ENCODE results near the gene MIB1. TPM values are rescaled to one million over a fixed set of nuclear protein-coding genes. Genes with fewer than 3 reads are reported as not detected.
A peak's percentile ranks its signal among the peaks of the same experiment; 100 is the strongest.

MIB1 gene
- total and polyA plus RNA-seq, 9 of the 15 experiments (the other 6 are each of a cell fraction or from before 2014, with no cell fraction given): 7.2 to 43.8 (median 23.2) TPM

DNA sequence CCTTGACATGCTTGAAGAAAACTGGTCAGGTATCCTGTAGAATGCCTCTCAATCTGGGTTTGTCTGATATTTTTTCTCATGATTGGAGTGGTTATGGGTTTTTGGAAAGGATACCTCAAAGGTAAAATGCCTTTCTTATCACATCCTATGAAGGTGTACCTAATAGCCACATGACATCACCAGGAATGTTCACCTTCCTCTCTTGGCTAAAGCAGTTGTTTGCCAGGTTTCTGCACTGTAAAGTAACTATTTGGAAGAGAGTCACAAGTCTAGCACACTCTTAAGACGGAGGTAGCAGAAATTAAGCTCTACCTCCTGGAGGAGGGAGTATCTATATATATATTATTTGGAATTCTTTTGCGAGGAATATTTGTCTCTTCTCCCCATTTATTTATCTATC lies 17.9 kb upstream of the MIB1 start:
- no peaks in the 10 kb centered on the region for H3K9me1 ChIP-seq (ENCODE audit: control insufficient read depth, insufficient read depth, low read length)
- 43% methylated on average over 2 of the region's 2 CpGs for WGBS (ENCODE audit: insufficient coverage, low coverage, missing lambda C conversion rate)
- ChIA-PET POLR2A (no interaction called here), CTCF (ENCODE audit: low intra/inter-chr PET ratio) (no interaction called here)
- H3K4me2 ChIP-seq (ENCODE audit: insufficient read depth, low read length): no peak overlapping the region
- no TSS peak for BruUV-seq (replicated peaks)
- in situ Hi-C loops (cut with MboI) (no loop called here), intact Hi-C loops (cut with micrococcal nuclease) (no loop called here)
- H3K27ac ChIP-seq (ENCODE audit: extremely low read depth, low read depth, low read length): no peak overlapping the region
- no peaks in the 10 kb centered on the region for H3K36me3 ChIP-seq (ENCODE audit: control insufficient read depth, insufficient read depth, low read length)
- no peak overlapping the region for H3K4me3 ChIP-seq
- H3K4me1 ChIP-seq (replicated peaks in 1 of 2; ENCODE audit: control insufficient read depth in 2 of 2, insufficient read depth in 2 of 2, low read length in 2 of 2): no peaks in the 10 kb centered on the region
- H4K20me1 ChIP-seq (replicated peaks; ENCODE audit: control insufficient read depth, insufficient read depth, low read length): no peaks in the 10 kb centered on the region
- no peak for DNase-seq (ENCODE audit: extremely low read depth in 1 of 4, low spot score in 3 of 4)
- no peaks in the 10 kb centered on the region for H3K79me2 ChIP-seq (ENCODE audit: control insufficient read depth, insufficient read depth, low read length)
- H3K9ac ChIP-seq (ENCODE audit: insufficient read depth in 1 of 2, low read depth in 2 of 2, low read length in 2 of 2): no peak overlapping the region
- H3K27me3 ChIP-seq (ENCODE audit: control insufficient read depth in 2 of 2, insufficient read depth in 2 of 2, low read length in 2 of 2): no peaks in the 10 kb centered on the region
- peak; percentile 26 for FAIRE-seq
- no peaks in the 10 kb centered on the region for H3K9me3 ChIP-seq (replicated peaks; ENCODE audit: control insufficient read depth, insufficient read depth, low read depth, low read length)
- H2AFZ ChIP-seq (ENCODE audit: low read depth, low read length): no peak overlapping the region
- no peak for TF ChIP-seq ZNF143 (CRISPR knock-in tag; IDR thresholded peaks at IDR 0.05)
- ATAC-seq: no peak

DNA sequence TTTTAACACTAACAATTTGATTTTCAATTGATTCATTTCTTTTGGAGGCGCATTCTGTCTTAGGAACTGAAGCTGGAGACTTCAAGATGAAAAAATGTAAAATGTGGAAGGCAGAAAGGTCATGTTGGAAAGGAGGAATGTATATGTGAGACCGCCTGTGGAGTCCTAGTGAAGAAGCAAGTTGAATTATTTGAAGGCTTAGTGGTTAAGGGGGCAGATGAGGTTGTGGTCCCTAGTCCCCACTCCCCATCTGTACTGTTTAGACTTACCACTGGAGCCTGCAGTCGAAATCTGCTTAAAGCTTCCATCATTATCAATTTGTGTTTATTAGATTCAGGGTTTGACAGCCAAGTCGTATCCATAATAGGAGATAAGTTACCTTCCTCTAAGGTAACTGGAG lies 15.4 kb upstream of the MIB1 start:
- in situ Hi-C loops (cut with MboI): no loop called here
- no peak for TF ChIP-seq MEF2A (IDR thresholded peaks at IDR 0.05; ENCODE audit: control insufficient read depth, low read depth, low read length)
- TF ChIP-seq ZNF121 (CRISPR knock-in tag; conservative IDR thresholded peaks at IDR 0.05): no peak
- no peak for TF ChIP-seq NONO (IDR thresholded peaks at IDR 0.05; ENCODE audit: low read depth in 2 of 2, low read length in 1 of 2)
- TF ChIP-seq KDM5B (IDR thresholded peaks at IDR 0.05; ENCODE audit: insufficient replicate concordance, low read depth, low read length): no peak
- no peak for TF ChIP-seq RFX7 (CRISPR knock-in tag; IDR thresholded peaks at IDR 0.05)
- TF ChIP-seq TCF7L2 (IDR thresholded peaks at IDR 0.05; ENCODE audit: low read depth, low read length): no peak
- no peak for TF ChIP-seq CBX3 (IDR thresholded peaks at IDR 0.05; ENCODE audit: borderline replicate concordance in 1 of 2, low read length in 2 of 2)
- TF ChIP-seq TBL1XR1 (IDR thresholded peaks at IDR 0.05; ENCODE audit: low read length in 2 of 2): no peak
- TF ChIP-seq, protein P1, sequence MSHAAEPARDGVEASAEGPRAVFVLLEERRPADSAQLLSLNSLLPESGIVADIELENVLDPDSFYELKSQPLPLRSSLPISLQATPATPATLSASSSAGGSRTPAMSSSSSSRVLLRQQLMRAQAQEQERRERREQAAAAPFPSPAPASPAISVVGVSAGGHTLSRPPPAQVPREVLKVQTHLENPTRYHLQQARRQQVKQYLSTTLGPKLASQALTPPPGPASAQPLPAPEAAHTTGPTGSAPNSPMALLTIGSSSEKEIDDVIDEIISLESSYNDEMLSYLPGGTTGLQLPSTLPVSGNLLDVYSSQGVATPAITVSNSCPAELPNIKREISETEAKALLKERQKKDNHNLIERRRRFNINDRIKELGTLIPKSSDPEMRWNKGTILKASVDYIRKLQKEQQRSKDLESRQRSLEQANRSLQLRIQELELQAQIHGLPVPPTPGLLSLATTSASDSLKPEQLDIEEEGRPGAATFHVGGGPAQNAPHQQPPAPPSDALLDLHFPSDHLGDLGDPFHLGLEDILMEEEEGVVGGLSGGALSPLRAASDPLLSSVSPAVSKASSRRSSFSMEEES (CRISPR knock-in tag; IDR thresholded peaks at IDR 0.05): no peak
- TF ChIP-seq CREM (IDR thresholded peaks at IDR 0.05; ENCODE audit: low read depth): no peak
- no peak for TF ChIP-seq TFAM (CRISPR knock-in tag; conservative IDR thresholded peaks at IDR 0.05)
- TF ChIP-seq FOXK1 (CRISPR knock-in tag; IDR thresholded peaks at IDR 0.05; ENCODE audit: borderline replicate concordance): no peak
- TF ChIP-seq CEBPB (tag; IDR thresholded peaks at IDR 0.05): no peak
- TF ChIP-seq, protein P2, sequence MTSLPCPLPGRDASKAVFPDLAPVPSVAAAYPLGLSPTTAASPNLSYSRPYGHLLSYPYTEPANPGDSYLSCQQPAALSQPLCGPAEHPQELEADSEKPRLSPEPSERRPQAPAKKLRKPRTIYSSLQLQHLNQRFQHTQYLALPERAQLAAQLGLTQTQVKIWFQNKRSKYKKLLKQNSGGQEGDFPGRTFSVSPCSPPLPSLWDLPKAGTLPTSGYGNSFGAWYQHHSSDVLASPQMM (CRISPR knock-in tag; IDR thresholded peaks at IDR 0.05): no peak
- TF ChIP-seq MXI1 (IDR thresholded peaks at IDR 0.05; ENCODE audit: low read depth, low read length): no peak

More for the DNA sequence above, 15.4 kb upstream of the MIB1 start:
- Histone ChIP-seq H3K9ac (ENCODE audit: insufficient read depth in 1 of 2, low read depth in 2 of 2, low read length in 2 of 2) (no peak overlapping the region), H3K9me3 (replicated peaks; ENCODE audit: control insufficient read depth, insufficient read depth, low read depth, low read length) (no peaks in the 10 kb centered on the region), H3K9me1 (ENCODE audit: control insufficient read depth, insufficient read depth, low read length) (no peaks in the 10 kb centered on the region), H3K27ac (ENCODE audit: extremely low read depth, low read depth, low read length) (no peak overlapping the region), H3K27me3 (ENCODE audit: control insufficient read depth in 2 of 2, insufficient read depth in 2 of 2, low read length in 2 of 2) (no peaks in the 10 kb centered on the region), H3K36me3 (ENCODE audit: control insufficient read depth, insufficient read depth, low read length) (no peaks in the 10 kb centered on the region), H3K79me2 (ENCODE audit: control insufficient read depth, insufficient read depth, low read length) (no peaks in the 10 kb centered on the region), H3K4me3 (no peak overlapping the region), H2AFZ (ENCODE audit: low read depth, low read length) (no peak overlapping the region), H3K4me2 (ENCODE audit: insufficient read depth, low read length) (no peak overlapping the region), H3K4me1 (replicated peaks in 1 of 2; ENCODE audit: control insufficient read depth in 2 of 2, insufficient read depth in 2 of 2, low read length in 2 of 2) (no peaks in the 10 kb centered on the region), H4K20me1 (replicated peaks; ENCODE audit: control insufficient read depth, insufficient read depth, low read length) (no peaks in the 10 kb centered on the region)
- WGBS (ENCODE audit: insufficient coverage, low coverage, missing lambda C conversion rate): 30% methylated on average over 4 of the region's 4 CpGs
- ATAC-seq: no peak
- FAIRE-seq: no peak
- CTCF ChIA-PET (ENCODE audit: low intra/inter-chr PET ratio): no interaction called here
- no TSS peak for BruUV-seq (replicated peaks)
- no peak for DNase-seq (ENCODE audit: extremely low read depth in 1 of 4, low spot score in 3 of 4)
- POLR2A ChIA-PET: interaction anchor here (1.5 kb wide), 1 partner anchor 21 kb away, joined by 4 read pairs; no protein-coding TSS in a partner anchor
- intact Hi-C loops (cut with micrococcal nuclease): no loop called here
